Fibroblast of skin of left biceps (primary cell): Measurements from ENCODE around the gene PLGRKT.

Experiments used
- DNase-seq, 2 experiments: peaks; one replicate each; pipeline ENCODE4 v3.0.0-alpha.2; 2013; ENCODE audit warnings: low read depth in 2 of 2

Gene PLGRKT

DNA sequence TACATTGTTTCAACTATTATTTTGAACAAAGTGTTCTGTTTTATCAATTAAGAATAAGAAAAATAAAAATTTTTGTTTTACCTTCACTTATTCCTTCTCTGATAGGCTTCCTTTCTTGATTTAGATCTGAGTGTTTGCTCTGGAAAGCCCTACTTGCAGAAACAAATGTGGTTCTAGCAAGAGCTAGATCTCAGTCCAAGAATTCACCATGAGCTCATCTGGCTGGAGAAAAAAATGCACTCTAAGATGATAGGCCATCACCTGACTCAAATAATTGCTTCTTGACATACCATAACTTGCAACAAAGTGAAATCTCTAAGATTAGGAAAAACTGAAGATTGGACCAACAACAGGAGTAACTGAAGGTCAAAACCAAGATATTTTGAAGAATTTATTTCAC, 126.9 kb downstream of the PLGRKT start:
- DNase-seq: no peak
